ENCODE results near the gene RASGRP4.
A peak's percentile ranks its signal among the peaks of the same experiment; 100 is the strongest.

RASGRP4 gene

GRCh38 chr19:38383743-38384142, 42.3 kb downstream of the RASGRP4 start:
- H3K27ac ChIP-seq: no peak overlapping the region
- TF ChIP-seq ZFX (IDR thresholded peaks at IDR 0.05) (no peak), CTCF (conservative IDR thresholded peaks at IDR 0.05) (no peak)

- TF ChIP-seq ZFX (IDR thresholded peaks at IDR 0.05): no peak
- TF ChIP-seq CTCF (conservative IDR thresholded peaks at IDR 0.05): no peak
- no peak overlapping the region for H3K27ac ChIP-seq
Measured at GRCh38 chr19:38383184-38383583, 42.8 kb downstream of the RASGRP4 start.

- TF ChIP-seq CTCF (conservative IDR thresholded peaks at IDR 0.05): no peak
- TF ChIP-seq ZFX (IDR thresholded peaks at IDR 0.05): no peak
Measured at GRCh38 chr19:38381138-38381537, 44.9 kb downstream of the RASGRP4 start.

GRCh38 chr19:38378866-38379265, 47.2 kb downstream of the RASGRP4 start:
- no peak for TF ChIP-seq ZFX (IDR thresholded peaks at IDR 0.05)
- TF ChIP-seq CTCF (conservative IDR thresholded peaks at IDR 0.05): no peak
- no peak overlapping the region for H3K27ac ChIP-seq

More at GRCh38 chr19:38381138-38381537, 44.9 kb downstream of the RASGRP4 start:
- H3K27ac ChIP-seq: no peak overlapping the region

GRCh38 chr19:38377052-38377451, 49.0 kb downstream of the RASGRP4 start:
- TF ChIP-seq CTCF (conservative IDR thresholded peaks at IDR 0.05) (no peak), ZFX (IDR thresholded peaks at IDR 0.05) (no peak)

GRCh38 chr19:38376576-38376975, 49.4 kb downstream of the RASGRP4 start:
- no peak for TF ChIP-seq ZFX (IDR thresholded peaks at IDR 0.05)
- no peak for TF ChIP-seq CTCF (conservative IDR thresholded peaks at IDR 0.05)
- peak overlapping the region; percentile 91 for H3K27ac ChIP-seq

More at GRCh38 chr19:38377052-38377451, 49.0 kb downstream of the RASGRP4 start:
- H3K27ac ChIP-seq: no peak overlapping the region

GRCh38 chr19:38375748-38376147, 50.3 kb downstream of the RASGRP4 start:
- peak overlapping the region; percentile 91 for H3K27ac ChIP-seq
- TF ChIP-seq CTCF (conservative IDR thresholded peaks at IDR 0.05) (no peak), ZFX (IDR thresholded peaks at IDR 0.05) (no peak)

Data from C4-2B (cell line).